HepG2 (cell line): Measurements from ENCODE around the gene DDAH1. TPM values are rescaled to one million over a fixed set of nuclear protein-coding genes. Genes with fewer than 3 reads are reported as not detected.

Experiments
- ARHGAP35 ChIP-seq: sonication (generic); formaldehyde crosslinking; IDR thresholded peaks from 2 replicates; pipeline ENCODE4 v1.9.0; 2022; ENCODE audit warnings: mild to moderate bottlenecking, inconsistent platforms, moderate library complexity, missing genetic modification reagents, borderline replicate concordance
- ARID4A ChIP-seq: sonication (generic); formaldehyde crosslinking; IDR thresholded peaks from 2 replicates; pipeline ENCODE4 v1.5.0; 2020; ENCODE audit warnings: mild to moderate bottlenecking, missing genetic modification reagents, borderline replicate concordance
- BCL6 ChIP-seq: IDR thresholded peaks from 2 replicates; pipeline ENCODE4 v1.6.1; 2016; ENCODE audit warnings: missing genetic modification reagents, missing compliant biosample characterization
- CBFB ChIP-seq: sonication (generic); formaldehyde crosslinking; IDR thresholded peaks from 2 replicates; pipeline ENCODE4 v1.4.0; 2020; ENCODE audit warnings: missing genetic modification reagents
- CREB3 ChIP-seq: sonication (generic); formaldehyde crosslinking; IDR thresholded peaks from 2 replicates; pipeline ENCODE4 v1.5.0; 2020; ENCODE audit warnings: missing genetic modification reagents
- EP300 ChIP-seq, 3 experiments: sonication (generic) in 1 of 3; formaldehyde crosslinking in 1 of 3; IDR thresholded peaks; 2 replicates each; pipeline versions ENCODE4 v1.5.1 to v1.6.1; 2011 to 2020; ENCODE audit warnings: low read depth in 2 of 3, low read length in 2 of 3, borderline replicate concordance in 1 of 3, improper control_type of control experiment in 1 of 3, mild to moderate bottlenecking in 1 of 3, missing genetic modification reagents in 1 of 3, moderate library complexity in 1 of 3
- FOXP4 ChIP-seq: sonication (generic); formaldehyde crosslinking; IDR thresholded peaks from 2 replicates; pipeline ENCODE4 v1.4.0; 2020; ENCODE audit warnings: missing genetic modification reagents
- GATAD1 ChIP-seq: IDR thresholded peaks from 2 replicates; pipeline ENCODE4 v1.6.1; 2016; ENCODE audit warnings: missing genetic modification reagents, missing compliant biosample characterization
- HNF4G ChIP-seq, 2 experiments: sonication (generic) in 1 of 2; formaldehyde crosslinking in 1 of 2; IDR thresholded peaks; 2 replicates each; pipeline versions ENCODE4 v1.4.0 to v1.6.1; 2011 to 2020; ENCODE audit warnings: borderline replicate concordance in 2 of 2, low read depth in 2 of 2, mild to moderate bottlenecking in 2 of 2, low read length in 1 of 2, missing genetic modification reagents in 1 of 2, moderate library complexity in 1 of 2
- HNRNPH1 ChIP-seq: fragments of 200-400 bp; formaldehyde crosslinking; optimal IDR thresholded peaks from 2 replicates; pipeline ENCODE3; 2017; ENCODE audit warnings: mild to moderate bottlenecking, low read depth, low read length
- MIER3 ChIP-seq: IDR thresholded peaks from 2 replicates; pipeline ENCODE4 v1.6.1; 2016; ENCODE audit warnings: missing compliant biosample characterization, borderline replicate concordance
- NR2F1 ChIP-seq, 2 experiments: fragments of 450-650 bp in 1 of 2; formaldehyde crosslinking in 1 of 2; IDR thresholded peaks; 2 replicates each; pipeline versions ENCODE4 v1.5.0 to v1.6.1; 2016 to 2020; ENCODE audit warnings: mild to moderate bottlenecking in 1 of 2, missing compliant biosample characterization in 1 of 2, missing genetic modification reagents in 1 of 2, moderate library complexity in 1 of 2
- SAP130 ChIP-seq: IDR thresholded peaks from 2 replicates; pipeline ENCODE4 v1.6.1; 2016; ENCODE audit warnings: low read depth
- SPEN ChIP-seq: sonication (generic); formaldehyde crosslinking; IDR thresholded peaks from 2 replicates; pipeline ENCODE4 v1.5.1; 2020; ENCODE audit warnings: low read depth, mild to moderate bottlenecking, missing genetic modification reagents
- YEATS2 ChIP-seq: sonication (generic); formaldehyde crosslinking; IDR thresholded peaks from 2 replicates; pipeline ENCODE4 v1.4.0; 2020; ENCODE audit warnings: missing genetic modification reagents, borderline replicate concordance
- ZFP82 ChIP-seq: sonication (generic); formaldehyde crosslinking; IDR thresholded peaks from 2 replicates; pipeline ENCODE4 v1.5.1; 2020; ENCODE audit warnings: mild to moderate bottlenecking, missing genetic modification reagents, borderline replicate concordance
- ZMYM2 ChIP-seq: sonication (generic); formaldehyde crosslinking; IDR thresholded peaks from 2 replicates; pipeline ENCODE4 v1.8.0; 2022; ENCODE audit warnings: mild to moderate bottlenecking, missing genetic modification reagents
- ZNF589 ChIP-seq: sonication (generic); formaldehyde crosslinking; conservative IDR thresholded peaks from 2 replicates; pipeline ENCODE4 v1.8.0; 2022; ENCODE audit warnings: mild to moderate bottlenecking, moderate library complexity, missing genetic modification reagents
- ZNF670 ChIP-seq: sonication (generic); formaldehyde crosslinking; IDR thresholded peaks from 2 replicates; pipeline ENCODE4 v1.8.0; 2022; ENCODE audit warnings: mild to moderate bottlenecking, missing genetic modification reagents, borderline replicate concordance
- ZNF761 ChIP-seq: sonication (generic); formaldehyde crosslinking; conservative IDR thresholded peaks from 2 replicates; pipeline ENCODE4 v1.4.0; 2020; ENCODE audit warnings: mild to moderate bottlenecking, missing genetic modification reagents
- ZSCAN29 ChIP-seq: sonication (generic); formaldehyde crosslinking; conservative IDR thresholded peaks from 2 replicates; pipeline ENCODE4 v1.4.0; 2020; ENCODE audit warnings: mild to moderate bottlenecking, missing genetic modification reagents
- polyA plus RNA-seq, 8 experiments: library from polyadenylated mRNA; depleted of rRNA in 3 of 8; stranded (reverse) in 7 of 8; unstranded in 1 of 8; fragments of >200 nt; fragmentation: Illumina TruSeq in 4 of 8; extraction: Trizol in 4 of 8; gene quantifications; 2 replicates each; pipeline versions ENCODE4 v1.2.1 to v1.2.3, GENCODE V29; 2011 to 2016; ENCODE audit warnings: low read depth in 4 of 8, missing spikeins in 1 of 8, mixed read lengths in 1 of 8; ENCODE audit not compliant: insufficient read depth in 1 of 8
- total RNA-seq, 5 experiments: library from RNA; depleted of rRNA; stranded (reverse); fragments of >200 nt; fragmentation: Illumina TruSeq; extraction: Trizol; gene quantifications; 2 replicates each; pipeline ENCODE4 v1.2.3, GENCODE V29; 2016; ENCODE audit warnings: low read depth in 1 of 5

Gene DDAH1
- total and polyA plus RNA-seq, 2 of the 13 experiments (the other 11 are each of a cell fraction or from before 2014, with no cell fraction given), result 39.7 to 64.4 TPM

- no peak for TF ChIP-seq GATAD1
- TF ChIP-seq HNF4G (IDR thresholded peaks at IDR 0.05; ENCODE audit: borderline replicate concordance, low read depth, low read length), result peak; percentile 89
- peak; percentile 19; the same call in 1 of the 2 replicates for TF ChIP-seq HNF4G (CRISPR knock-in tag; IDR thresholded peaks at IDR 0.05; ENCODE audit: borderline replicate concordance, low read depth)
- TF ChIP-seq YEATS2 (CRISPR knock-in tag), result no peak
- TF ChIP-seq SAP130 (CRISPR knock-in tag), result peak; percentile 45
- no peak for TF ChIP-seq MIER3 (CRISPR knock-in tag)
- 0 out of 4 replicates have a peak, but pooled peaks of 1 of the 2 experiments have one; percentile 11 for TF ChIP-seq EP300 (IDR thresholded peaks at IDR 0.05; ENCODE audit: low read depth in 2 of 2, low read length in 2 of 2)
- TF ChIP-seq EP300 (CRISPR knock-in tag; IDR thresholded peaks at IDR 0.05; ENCODE audit: borderline replicate concordance), result no peak
- no peak for TF ChIP-seq FOXP4
- TF ChIP-seq ZNF761, result no peak
- no peak for TF ChIP-seq ZMYM2 (CRISPR knock-in tag)
- no peak for TF ChIP-seq CBFB (CRISPR knock-in tag)
- TF ChIP-seq BCL6, result 0 out of 2 replicates have a peak, but pooled peaks have one; percentile 27
- TF ChIP-seq SPEN (CRISPR knock-in tag), result no peak
- TF ChIP-seq ZNF670, result no peak
- peak; percentile 62 to 73; a peak in 3 of 4 replicates for TF ChIP-seq NR2F1 (CRISPR knock-in tag; IDR thresholded peaks at IDR 0.05)
- no peak for TF ChIP-seq CREB3 (CRISPR knock-in tag)
- no peak for TF ChIP-seq HNRNPH1
- no peak for TF ChIP-seq ZSCAN29 (CRISPR knock-in tag)
- TF ChIP-seq ZNF589 (CRISPR knock-in tag), result no peak
- no peak for TF ChIP-seq ZFP82 (CRISPR knock-in tag)
- TF ChIP-seq ARHGAP35 (CRISPR knock-in tag), result no peak
- TF ChIP-seq ARID4A (CRISPR knock-in tag), result no peak
Observed at GRCh38 chr1:85438353-85438752, 26.6 kb downstream of the DDAH1 start (continued).
